ENCODE measurements around the gene KIAA1328.

- TF ChIP-seq, protein P1, sequence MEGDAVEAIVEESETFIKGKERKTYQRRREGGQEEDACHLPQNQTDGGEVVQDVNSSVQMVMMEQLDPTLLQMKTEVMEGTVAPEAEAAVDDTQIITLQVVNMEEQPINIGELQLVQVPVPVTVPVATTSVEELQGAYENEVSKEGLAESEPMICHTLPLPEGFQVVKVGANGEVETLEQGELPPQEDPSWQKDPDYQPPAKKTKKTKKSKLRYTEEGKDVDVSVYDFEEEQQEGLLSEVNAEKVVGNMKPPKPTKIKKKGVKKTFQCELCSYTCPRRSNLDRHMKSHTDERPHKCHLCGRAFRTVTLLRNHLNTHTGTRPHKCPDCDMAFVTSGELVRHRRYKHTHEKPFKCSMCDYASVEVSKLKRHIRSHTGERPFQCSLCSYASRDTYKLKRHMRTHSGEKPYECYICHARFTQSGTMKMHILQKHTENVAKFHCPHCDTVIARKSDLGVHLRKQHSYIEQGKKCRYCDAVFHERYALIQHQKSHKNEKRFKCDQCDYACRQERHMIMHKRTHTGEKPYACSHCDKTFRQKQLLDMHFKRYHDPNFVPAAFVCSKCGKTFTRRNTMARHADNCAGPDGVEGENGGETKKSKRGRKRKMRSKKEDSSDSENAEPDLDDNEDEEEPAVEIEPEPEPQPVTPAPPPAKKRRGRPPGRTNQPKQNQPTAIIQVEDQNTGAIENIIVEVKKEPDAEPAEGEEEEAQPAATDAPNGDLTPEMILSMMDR (IDR thresholded peaks at IDR 0.05; ENCODE audit: poor library complexity, severe bottlenecking), result no peak
- no peak for TF ChIP-seq EZH2 (IDR thresholded peaks at IDR 0.05; ENCODE audit: borderline replicate concordance, insufficient read depth, low read length, poor library complexity, severe bottlenecking)
- no peak for TF ChIP-seq SMC3 (conservative IDR thresholded peaks at IDR 0.05; ENCODE audit: poor library complexity)
- TF ChIP-seq POLR2AphosphoS5 (IDR thresholded peaks at IDR 0.05), result no peak
- no peak for TF ChIP-seq RAD21 (conservative IDR thresholded peaks at IDR 0.05)
- no peak for TF ChIP-seq REST (IDR thresholded peaks at IDR 0.05; ENCODE audit: borderline replicate concordance)
- TF ChIP-seq EP300 (conservative IDR thresholded peaks at IDR 0.05; ENCODE audit: poor library complexity, severe bottlenecking), result no peak
Observed at GRCh38 chr18:37276111-37276890, 447.4 kb downstream of the KIAA1328 start.

Data from neural cell (in vitro differentiated cells).